Neural crest cell (in vitro differentiated cells): ENCODE results near the gene CTNS. TPM values are rescaled to one million over a fixed set of nuclear protein-coding genes. Genes with fewer than 3 reads are reported as not detected.

Source experiments
- DNase-seq: peaks from one replicate; pipeline ENCODE4 v3.0.0; 2021; ENCODE audit warnings: low read depth, mixed read lengths, low spot score
- H3K27ac Mint-ChIP-seq: one replicate; pipeline ENCODE4 v1.8.0; 2021; ENCODE audit warnings: mild to moderate bottlenecking, mixed read lengths; ENCODE audit not compliant: unreplicated experiment
- H3K27me3 Mint-ChIP-seq: 2 replicates; pipeline ENCODE4 v1.8.0; 2021; ENCODE audit warnings: low read depth, mild to moderate bottlenecking, mixed read lengths
- H3K36me3 Mint-ChIP-seq: 2 replicates; pipeline ENCODE4 v1.8.0; 2021; ENCODE audit warnings: low read depth, mild to moderate bottlenecking, mixed read lengths
- H3K4me1 Mint-ChIP-seq: 2 replicates; pipeline ENCODE4 v1.8.0; 2021; ENCODE audit warnings: mixed read lengths
- H3K4me3 Mint-ChIP-seq: one replicate; pipeline ENCODE4 v1.8.0; 2021; ENCODE audit warnings: mild to moderate bottlenecking, mixed read lengths
- H3K9me3 Mint-ChIP-seq: 2 replicates; pipeline ENCODE4 v1.8.0; 2021; ENCODE audit warnings: mixed read lengths
- CTCF ChIP-seq: fragments of 200-600 bp; sonication (generic); conservative IDR thresholded peaks from 2 replicates; pipeline ENCODE4 v1.5.0; 2021; ENCODE audit warnings: antibody characterized with exemption, mild to moderate bottlenecking
- total RNA-seq: library from RNA; stranded (reverse); gene quantifications from 2 replicates; pipeline ENCODE4 v1.2.1, GENCODE V29; 2021

CTNS gene
- total RNA-seq, 1 donor from 2014 or later, result 17.4 TPM

- H3K36me3 Mint-ChIP-seq, result no peaks in the 10 kb centered on the region
- H3K9me3 Mint-ChIP-seq, result no peaks in the 10 kb centered on the region
- no peak for TF ChIP-seq CTCF
- H3K4me3 Mint-ChIP-seq, result no peak overlapping the region
- no peak overlapping the region for H3K27ac Mint-ChIP-seq
- no peak for DNase-seq
- peaks cover 9% of the 10 kb centered on the region for H3K4me1 Mint-ChIP-seq
- H3K27me3 Mint-ChIP-seq, result no peaks in the 10 kb centered on the region
These were observed 23.8 kb downstream of the CTNS start for GRCh38 chr17:3660311-3660891.

GRCh38 chr17:3663102-3664011, 26.8 kb downstream of the CTNS start:
- Mint-ChIP-seq H3K4me3 (peak overlapping the region; percentile 68), H3K36me3 (no peaks in the 10 kb centered on the region), H3K27me3 (no peaks in the 10 kb centered on the region), H3K4me1 (peaks cover 22% of the 10 kb centered on the region), H3K27ac (peak overlapping the region; percentile 62), H3K9me3 (no peaks in the 10 kb centered on the region)
- DNase-seq, result no peak
- TF ChIP-seq CTCF, result no peak

GRCh38 chr17:3665834-3666233, 29.3 kb downstream of the CTNS start:
- Mint-ChIP-seq H3K4me1 (peaks cover 32% of the 10 kb centered on the region), H3K9me3 (no peaks in the 10 kb centered on the region), H3K36me3 (no peaks in the 10 kb centered on the region), H3K4me3 (peak overlapping the region; percentile 93), H3K27ac (peak overlapping the region; percentile 83), H3K27me3 (no peaks in the 10 kb centered on the region)
- no peak for TF ChIP-seq CTCF
- no peak for DNase-seq

- no peaks in the 10 kb centered on the region for H3K36me3 Mint-ChIP-seq
- DNase-seq, result no peak
- TF ChIP-seq CTCF, result no peak
- H3K27ac Mint-ChIP-seq, result no peak overlapping the region
- H3K4me3 Mint-ChIP-seq, result peak overlapping the region; percentile 93
- no peaks in the 10 kb centered on the region for H3K27me3 Mint-ChIP-seq
- peaks cover 32% of the 10 kb centered on the region for H3K4me1 Mint-ChIP-seq
- no peaks in the 10 kb centered on the region for H3K9me3 Mint-ChIP-seq
These were observed 30.0 kb downstream of the CTNS start for GRCh38 chr17:3666516-3666915.

GRCh38 chr17:3667366-3668278, 31.1 kb downstream of the CTNS start:
- Mint-ChIP-seq H3K4me1 (peaks cover 32% of the 10 kb centered on the region), H3K27me3 (no peaks in the 10 kb centered on the region), H3K9me3 (no peaks in the 10 kb centered on the region), H3K27ac (peak overlapping the region; percentile 88), H3K4me3 (peak overlapping the region; percentile 95), H3K36me3 (no peaks in the 10 kb centered on the region)
- no peak for TF ChIP-seq CTCF
- DNase-seq, result peak; percentile 62
